A673 (cell line): ENCODE results near the gene COG2.

Experiments used
- EZH2 ChIP-seq: fragments of 200-600 bp; sonication (generic); IDR thresholded peaks from 2 replicates; pipeline ENCODE4 v1.6.1; 2017; ENCODE audit warnings: borderline replicate concordance, low read depth, mild to moderate bottlenecking, mixed read lengths, antibody characterized with exemption, low read length; ENCODE audit not compliant: poor library complexity, severe bottlenecking
- TF ChIP-seq, protein P1 (sequence below): fragments of 300-800, 200-600 bp; sonication (generic); conservative IDR thresholded peaks from 2 replicates; pipeline ENCODE4 v1.5.1; 2017; ENCODE audit warnings: low read depth, mild to moderate bottlenecking, antibody characterized with exemption, low read length, moderate library complexity, mixed read lengths

DNA sequence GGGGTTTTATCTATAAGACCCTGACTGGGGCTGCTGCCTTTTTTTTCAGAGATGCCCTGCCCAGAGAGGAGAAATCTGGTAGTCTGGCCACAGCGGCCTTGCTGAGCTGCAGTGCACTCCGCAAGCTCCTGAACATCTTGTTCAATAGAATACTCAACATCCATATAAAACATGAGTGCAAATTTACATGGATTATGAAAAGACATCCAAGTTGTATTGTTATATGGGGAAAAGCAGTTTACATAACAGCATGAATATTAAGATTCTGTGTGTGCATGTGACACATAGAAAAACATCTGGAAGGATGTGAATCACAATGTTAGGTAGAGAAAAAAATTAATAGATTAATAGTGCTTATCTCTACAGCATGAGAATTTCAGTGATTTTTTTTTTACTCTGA, 16.4 kb downstream of the COG2 start:
- TF ChIP-seq, protein P1, sequence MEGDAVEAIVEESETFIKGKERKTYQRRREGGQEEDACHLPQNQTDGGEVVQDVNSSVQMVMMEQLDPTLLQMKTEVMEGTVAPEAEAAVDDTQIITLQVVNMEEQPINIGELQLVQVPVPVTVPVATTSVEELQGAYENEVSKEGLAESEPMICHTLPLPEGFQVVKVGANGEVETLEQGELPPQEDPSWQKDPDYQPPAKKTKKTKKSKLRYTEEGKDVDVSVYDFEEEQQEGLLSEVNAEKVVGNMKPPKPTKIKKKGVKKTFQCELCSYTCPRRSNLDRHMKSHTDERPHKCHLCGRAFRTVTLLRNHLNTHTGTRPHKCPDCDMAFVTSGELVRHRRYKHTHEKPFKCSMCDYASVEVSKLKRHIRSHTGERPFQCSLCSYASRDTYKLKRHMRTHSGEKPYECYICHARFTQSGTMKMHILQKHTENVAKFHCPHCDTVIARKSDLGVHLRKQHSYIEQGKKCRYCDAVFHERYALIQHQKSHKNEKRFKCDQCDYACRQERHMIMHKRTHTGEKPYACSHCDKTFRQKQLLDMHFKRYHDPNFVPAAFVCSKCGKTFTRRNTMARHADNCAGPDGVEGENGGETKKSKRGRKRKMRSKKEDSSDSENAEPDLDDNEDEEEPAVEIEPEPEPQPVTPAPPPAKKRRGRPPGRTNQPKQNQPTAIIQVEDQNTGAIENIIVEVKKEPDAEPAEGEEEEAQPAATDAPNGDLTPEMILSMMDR = no peak
- no peak for TF ChIP-seq EZH2
